Measurements from ENCODE around the gene PPIH.
"Not testable (repeated sequence)": the region's sequence is repeated elsewhere in the genome, so short reads cannot be mapped to it uniquely, and the experiment has no call there.

DNA sequence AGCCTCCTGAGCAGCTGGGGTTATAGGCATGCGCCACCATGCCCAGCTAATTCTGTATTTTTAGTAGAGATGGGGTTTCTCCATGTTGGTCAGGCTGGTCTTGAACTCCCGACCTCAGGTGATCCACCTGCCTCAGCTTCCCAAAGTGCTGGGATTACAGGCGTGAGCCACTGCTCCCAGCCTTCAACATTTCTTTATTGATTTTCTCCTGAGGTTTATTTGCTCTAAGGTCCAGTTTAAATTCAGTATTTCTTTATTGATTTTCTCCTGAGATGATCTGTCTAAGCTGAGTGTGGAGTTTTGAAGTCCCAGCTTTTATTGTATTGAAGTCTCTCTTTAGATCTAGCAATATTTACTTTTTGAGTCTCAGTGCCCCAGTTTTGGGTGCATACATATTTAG is 54.6 kb downstream of the PPIH start:
- TF ChIP-seq, protein P1, sequence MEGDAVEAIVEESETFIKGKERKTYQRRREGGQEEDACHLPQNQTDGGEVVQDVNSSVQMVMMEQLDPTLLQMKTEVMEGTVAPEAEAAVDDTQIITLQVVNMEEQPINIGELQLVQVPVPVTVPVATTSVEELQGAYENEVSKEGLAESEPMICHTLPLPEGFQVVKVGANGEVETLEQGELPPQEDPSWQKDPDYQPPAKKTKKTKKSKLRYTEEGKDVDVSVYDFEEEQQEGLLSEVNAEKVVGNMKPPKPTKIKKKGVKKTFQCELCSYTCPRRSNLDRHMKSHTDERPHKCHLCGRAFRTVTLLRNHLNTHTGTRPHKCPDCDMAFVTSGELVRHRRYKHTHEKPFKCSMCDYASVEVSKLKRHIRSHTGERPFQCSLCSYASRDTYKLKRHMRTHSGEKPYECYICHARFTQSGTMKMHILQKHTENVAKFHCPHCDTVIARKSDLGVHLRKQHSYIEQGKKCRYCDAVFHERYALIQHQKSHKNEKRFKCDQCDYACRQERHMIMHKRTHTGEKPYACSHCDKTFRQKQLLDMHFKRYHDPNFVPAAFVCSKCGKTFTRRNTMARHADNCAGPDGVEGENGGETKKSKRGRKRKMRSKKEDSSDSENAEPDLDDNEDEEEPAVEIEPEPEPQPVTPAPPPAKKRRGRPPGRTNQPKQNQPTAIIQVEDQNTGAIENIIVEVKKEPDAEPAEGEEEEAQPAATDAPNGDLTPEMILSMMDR (IDR thresholded peaks at IDR 0.05; ENCODE audit: low read length) = not testable (repeated sequence)
- not testable (repeated sequence) for TF ChIP-seq EZH2 (IDR thresholded peaks at IDR 0.05; ENCODE audit: borderline replicate concordance, low read length)

Measured in OCI-LY1 (cell line).